DND-41 (cell line): ENCODE data around the gene PPP3CB.

Source experiments
- ATAC-seq: fragments of 200-7000 bp; cut with Tn5 transposase; 3 replicates; pipeline ENCODE4 v1.9.1; 2021; ENCODE audit warnings: low read depth; ENCODE audit not compliant: insufficient read depth
- DNase-seq: peaks from one replicate; pipeline ENCODE4 v3.0.0-alpha.2; 2020
- H2AFZ ChIP-seq: 2 replicates; pipeline ENCODE4 v1.6.0; 2012; ENCODE audit warnings: low read depth, low read length
- H3K27ac ChIP-seq: 2 replicates; pipeline ENCODE4 v1.5.1; 2012; ENCODE audit warnings: low read length, inconsistent platforms
- H3K27me3 ChIP-seq: fragments of 200-600 bp; sonication (generic); 2 replicates; pipeline ENCODE4 v1.6.0; 2012; ENCODE audit warnings: low read length, mild to moderate bottlenecking, inconsistent platforms; ENCODE audit not compliant: insufficient read depth, poor library complexity
- H3K36me3 ChIP-seq: 2 replicates; pipeline ENCODE4 v1.5.1; 2012; ENCODE audit warnings: low read length, inconsistent platforms; ENCODE audit not compliant: insufficient read depth
- H3K4me1 ChIP-seq: 2 replicates; pipeline ENCODE4 v1.5.1; 2012; ENCODE audit warnings: mild to moderate bottlenecking, low read length; ENCODE audit not compliant: insufficient read depth
- H3K4me2 ChIP-seq: 2 replicates; pipeline ENCODE4 v1.6.0; 2012; ENCODE audit warnings: mild to moderate bottlenecking, moderate library complexity, low read length, inconsistent platforms; ENCODE audit not compliant: insufficient read depth
- H3K4me3 ChIP-seq, 2 experiments: fragments of 200-600 bp in 1 of 2; shearing (Covaris generic) in 1 of 2; 2 replicates each; pipeline ENCODE4 v1.5.1; 2012 to 2016; ENCODE audit warnings: inconsistent platforms in 2 of 2, low read length in 2 of 2, mild to moderate bottlenecking in 2 of 2, low read depth in 1 of 2, moderate library complexity in 1 of 2
- H3K79me2 ChIP-seq: 2 replicates; pipeline ENCODE4 v1.6.0; 2012; ENCODE audit warnings: low read length, inconsistent platforms; ENCODE audit not compliant: insufficient read depth
- H3K9ac ChIP-seq: 2 replicates; pipeline ENCODE4 v1.6.0; 2012; ENCODE audit warnings: low read depth, mild to moderate bottlenecking, inconsistent platforms, low read length, moderate library complexity
- H3K9me3 ChIP-seq: 2 replicates; pipeline ENCODE4 v1.5.1; 2012; ENCODE audit warnings: low read length, moderate library complexity, mild to moderate bottlenecking, inconsistent platforms; ENCODE audit not compliant: insufficient read depth, severe bottlenecking
- H4K20me1 ChIP-seq: 2 replicates; pipeline ENCODE4 v1.6.0; 2012; ENCODE audit warnings: low read length; ENCODE audit not compliant: insufficient read depth
- CTCF ChIP-seq: IDR thresholded peaks from 2 replicates; pipeline ENCODE4 v1.5.1; 2012; ENCODE audit warnings: borderline replicate concordance, low read length, moderate library complexity, mild to moderate bottlenecking; ENCODE audit not compliant: poor library complexity, severe bottlenecking; ENCODE audit errors: extremely low read depth
- EZH2 ChIP-seq: IDR thresholded peaks from 3 replicates; pipeline ENCODE4 v1.6.1; 2012; ENCODE audit warnings: borderline replicate concordance, low read depth, mild to moderate bottlenecking, moderate library complexity, low read length, inconsistent platforms; ENCODE audit not compliant: severe bottlenecking

Gene PPP3CB

DNA sequence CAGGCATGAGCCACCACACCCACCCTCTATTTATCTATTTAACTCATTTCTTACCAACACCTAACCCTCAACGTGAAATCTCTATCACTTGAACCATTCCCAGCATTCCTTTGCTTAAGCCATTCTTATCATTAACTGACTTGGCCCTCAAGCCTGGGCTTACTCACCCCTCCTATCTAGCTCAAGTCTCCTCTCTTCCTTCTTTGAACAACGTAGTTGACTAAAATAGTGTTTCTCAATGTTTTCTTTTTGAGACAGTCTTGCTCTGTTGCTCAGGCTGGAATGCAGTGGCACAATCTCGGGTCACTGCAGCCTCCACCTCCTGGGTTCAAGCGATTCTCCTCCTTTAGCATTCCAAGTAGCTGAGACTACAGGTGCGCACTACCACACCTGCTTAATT is 89.0 kb downstream of the PPP3CB start:
- Histone ChIP-seq H3K36me3 (peaks cover 4% of the 10 kb centered on the region; the same call in 1 of the 2 replicates), H3K9ac (no peak overlapping the region), H3K27me3 (no peaks in the 10 kb centered on the region), H3K27ac (no peak overlapping the region), H2AFZ (no peak overlapping the region), H3K4me2 (no peak overlapping the region), H3K79me2 (peaks cover 94% of the 10 kb centered on the region), H4K20me1 (peaks cover 15% of the 10 kb centered on the region), H3K4me3 (no peak overlapping the region), H3K4me1 (no peaks in the 10 kb centered on the region), H3K9me3 (no peaks in the 10 kb centered on the region)
- no peak for TF ChIP-seq CTCF
- no peak for DNase-seq
- no peak for ATAC-seq

DNA sequence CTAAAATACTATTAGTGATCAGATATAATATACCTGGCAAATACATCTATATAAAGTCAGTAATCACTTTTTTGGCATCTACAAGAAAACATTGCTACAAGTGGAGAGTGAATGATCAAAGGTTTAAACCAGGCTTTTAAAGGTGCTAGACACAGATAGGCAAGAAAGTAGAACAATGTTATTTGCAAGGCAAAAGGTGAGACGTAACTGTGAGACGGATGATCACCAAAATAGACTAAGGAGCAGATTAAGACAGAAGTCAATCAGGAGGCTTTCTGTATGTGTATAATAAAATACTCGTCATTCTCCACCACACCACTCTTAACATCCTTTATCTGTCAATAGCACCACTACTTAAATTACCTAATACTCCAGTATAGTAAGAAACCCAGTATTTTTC is 90.3 kb downstream of the PPP3CB start:
- DNase-seq (no peak), ATAC-seq (no peak)
- peaks cover 4% of the 10 kb centered on the region; the same call in 1 of the 2 replicates for H3K36me3 ChIP-seq
- H3K4me3 ChIP-seq = no peak overlapping the region
- H3K9me3 ChIP-seq = no peaks in the 10 kb centered on the region
- H3K79me2 ChIP-seq = peaks cover 91% of the 10 kb centered on the region
- no peaks in the 10 kb centered on the region for H3K4me1 ChIP-seq
- no peaks in the 10 kb centered on the region for H3K27me3 ChIP-seq
- no peak overlapping the region for H2AFZ ChIP-seq
- H3K4me2 ChIP-seq = no peak overlapping the region
- H3K9ac ChIP-seq = no peak overlapping the region
- TF ChIP-seq CTCF = no peak
- no peak for TF ChIP-seq EZH2
- H3K27ac ChIP-seq = no peak overlapping the region
- peaks cover 15% of the 10 kb centered on the region for H4K20me1 ChIP-seq

GRCh38 chr10:73404690-73405089 is 91.1 kb downstream of the PPP3CB start:
- no peak for ATAC-seq
- no peak overlapping the region for H3K9ac ChIP-seq

More at GRCh38 chr10:73404690-73405089, 91.1 kb downstream of the PPP3CB start:
- Histone ChIP-seq H2AFZ (no peak overlapping the region), H3K27me3 (no peaks in the 10 kb centered on the region), H3K4me3 (no peak overlapping the region), H3K4me1 (no peaks in the 10 kb centered on the region), H3K36me3 (peaks cover 4% of the 10 kb centered on the region; the same call in 1 of the 2 replicates), H3K9me3 (no peaks in the 10 kb centered on the region), H4K20me1 (peaks cover 15% of the 10 kb centered on the region), H3K79me2 (peaks cover 85% of the 10 kb centered on the region), H3K4me2 (no peak overlapping the region), H3K27ac (no peak overlapping the region)
- TF ChIP-seq CTCF = no peak
- TF ChIP-seq EZH2 = no peak
- DNase-seq = no peak
